Esophagus squamous epithelium (tissue), 5 donors: ENCODE measurements around the gene DLGAP4. TPM values are rescaled to one million over a fixed set of nuclear protein-coding genes. Genes with fewer than 3 reads are reported as not detected.
"Not testable (repeated sequence)": the region's sequence is repeated elsewhere in the genome, so short reads cannot be mapped to it uniquely, and the experiment has no call there.

Experiments
- DNase-seq: peaks from one replicate; lab custom pipeline; 2025; lab: John Stamatoyannopoulos, UW
- H3K27ac ChIP-seq, 4 donors: fragments of 200-600 bp; sonication (generic); one replicate each; pipeline ENCODE4 v1.5.1; 2016 to 2019; ENCODE audit warnings: mild to moderate bottlenecking in 1 of 4
- H3K27me3 ChIP-seq, 4 donors: fragments of 200-600 bp; sonication (generic); 1 replicate in 3 of 4; 2 replicates in 1 of 4; pipeline versions ENCODE4 v1.5.1 to v1.6.0; 2017 to 2021; ENCODE audit warnings: antibody characterized with exemption in 1 of 4
- H3K36me3 ChIP-seq, 3 donors: fragments of 200-600 bp; sonication (generic); one replicate each; pipeline ENCODE4 v1.5.1; 2016 to 2019
- H3K4me1 ChIP-seq, 3 donors: fragments of 200-600 bp; sonication (generic); one replicate each; pipeline ENCODE4 v1.5.1; 2017 to 2019
- H3K4me3 ChIP-seq, 4 donors: fragments of 200-600 bp; sonication (generic); 1 replicate in 3 of 4; 2 replicates in 1 of 4; pipeline ENCODE4 v1.5.1; 2016 to 2019; ENCODE audit warnings: mild to moderate bottlenecking in 2 of 4, moderate library complexity in 1 of 4
- H3K9me3 ChIP-seq, 3 donors: fragments of 200-600 bp; sonication (generic); one replicate each; pipeline ENCODE4 v1.5.1; 2016 to 2019
- POLR2A ChIP-seq, 4 donors: fragments of 450-650 bp; IDR thresholded peaks; one replicate each; pipeline ENCODE4 v1.6.1; 2017; ENCODE audit warnings: antibody characterized with exemption in 4 of 4, mild to moderate bottlenecking in 4 of 4, moderate library complexity in 3 of 4
- WGBS, 2 donors: methylation state at CpG; one replicate each; pipeline ENCODE4 v1.1.5; 2018; 5-methylcytosine and 5-hydroxymethylcytosine counted together
- intact Hi-C: fragments of 100-400 bp; cut with DNase I; formaldehyde crosslinking; loops from one replicate; pipeline ENCODE4 v1.15.0; 2022
- total RNA-seq, 4 donors: library from RNA; depleted of rRNA; stranded (reverse); fragments of >200 nt; gene quantifications; one replicate each; pipeline ENCODE4 v1.1.0, GENCODE V29; 2016
- TF ChIP-seq, protein P1 (sequence below), 6 experiments: fragments of 450-650 bp in 4 of 6; fragments of 200-600 bp in 2 of 6; sonication (generic) in 2 of 6; IDR thresholded peaks; one replicate each; pipeline ENCODE4 v1.5.1; 2016 to 2019; ENCODE audit warnings: antibody characterized with exemption in 6 of 6, mild to moderate bottlenecking in 4 of 6, moderate library complexity in 4 of 6
- donor health status: DM: yes; HTN: yes; CAD: no.

Gene DLGAP4
- total RNA-seq, 4 donors from 2014 or later, result 9.4 to 40.4 (median 16.4) TPM

GRCh38 chr20:36550790-36551299 lies 244.7 kb downstream of the DLGAP4 start:
- H3K27ac ChIP-seq, result peak overlapping the region; percentile 26 to 75 (median 51)
- WGBS, 2 donors, result 19 to 27% methylated on average over 2 to 9 of the region's 15 CpGs

DNA sequence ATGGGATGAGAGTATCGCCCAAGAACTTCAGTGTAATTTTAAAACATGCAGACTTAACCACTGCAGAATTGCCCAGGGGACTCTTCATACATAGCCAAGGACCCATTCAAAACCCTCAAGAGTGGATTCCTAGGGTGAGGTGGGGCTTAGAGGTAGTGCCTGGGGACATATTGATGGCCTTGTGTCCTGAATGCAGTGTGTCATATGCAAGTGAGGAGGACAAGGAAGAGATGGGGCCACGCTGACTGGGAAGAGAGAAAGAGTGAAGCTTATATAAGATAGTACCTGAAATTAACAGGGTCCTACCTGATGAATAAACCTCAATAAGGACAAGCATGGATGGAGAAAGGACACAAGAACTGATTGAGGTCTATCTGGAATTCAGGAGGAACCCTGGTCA lies 249.1 kb downstream of the DLGAP4 start:
- H3K4me3 ChIP-seq, result no peak overlapping the region
- H3K9me3 ChIP-seq, result no peaks in the 10 kb centered on the region
- WGBS, 2 donors, result 87 to 92% methylated on average over 2 of the region's 2 CpGs
- H3K4me1 ChIP-seq, result peaks cover 0 to 24% (median 16%) of the 10 kb centered on the region in 3 donors
- intact Hi-C loops, result loop anchor here (5.0 kb wide), 1 partner anchor 47 kb away; no protein-coding TSS in a partner anchor
- H3K27me3 ChIP-seq, result no peaks in the 10 kb centered on the region
- H3K36me3 ChIP-seq, result no peaks in the 10 kb centered on the region
- no peak for DNase-seq
- TF ChIP-seq POLR2A (IDR thresholded peaks at IDR 0.05), result no peak
- TF ChIP-seq, protein P1, sequence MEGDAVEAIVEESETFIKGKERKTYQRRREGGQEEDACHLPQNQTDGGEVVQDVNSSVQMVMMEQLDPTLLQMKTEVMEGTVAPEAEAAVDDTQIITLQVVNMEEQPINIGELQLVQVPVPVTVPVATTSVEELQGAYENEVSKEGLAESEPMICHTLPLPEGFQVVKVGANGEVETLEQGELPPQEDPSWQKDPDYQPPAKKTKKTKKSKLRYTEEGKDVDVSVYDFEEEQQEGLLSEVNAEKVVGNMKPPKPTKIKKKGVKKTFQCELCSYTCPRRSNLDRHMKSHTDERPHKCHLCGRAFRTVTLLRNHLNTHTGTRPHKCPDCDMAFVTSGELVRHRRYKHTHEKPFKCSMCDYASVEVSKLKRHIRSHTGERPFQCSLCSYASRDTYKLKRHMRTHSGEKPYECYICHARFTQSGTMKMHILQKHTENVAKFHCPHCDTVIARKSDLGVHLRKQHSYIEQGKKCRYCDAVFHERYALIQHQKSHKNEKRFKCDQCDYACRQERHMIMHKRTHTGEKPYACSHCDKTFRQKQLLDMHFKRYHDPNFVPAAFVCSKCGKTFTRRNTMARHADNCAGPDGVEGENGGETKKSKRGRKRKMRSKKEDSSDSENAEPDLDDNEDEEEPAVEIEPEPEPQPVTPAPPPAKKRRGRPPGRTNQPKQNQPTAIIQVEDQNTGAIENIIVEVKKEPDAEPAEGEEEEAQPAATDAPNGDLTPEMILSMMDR (IDR thresholded peaks at IDR 0.05), result no peak
- H3K27ac ChIP-seq, result no peak overlapping the region

More at GRCh38 chr20:36550790-36551299, 244.7 kb downstream of the DLGAP4 start:
- Histone ChIP-seq H3K4me1 (peaks cover 0 to 44% (median 16%) of the 10 kb centered on the region in 3 donors), H3K9me3 (no peaks in the 10 kb centered on the region), H3K4me3 (no peak overlapping the region), H3K36me3 (peaks cover 0 to 32% (median 0%) of the 10 kb centered on the region in 3 donors), H3K27me3 (no peaks in the 10 kb centered on the region)
- no peak for TF ChIP-seq POLR2A (IDR thresholded peaks at IDR 0.05)
- TF ChIP-seq, protein P1 (IDR thresholded peaks at IDR 0.05), result no peak
- intact Hi-C loops, result no loop called here
- no peak for DNase-seq

DNA sequence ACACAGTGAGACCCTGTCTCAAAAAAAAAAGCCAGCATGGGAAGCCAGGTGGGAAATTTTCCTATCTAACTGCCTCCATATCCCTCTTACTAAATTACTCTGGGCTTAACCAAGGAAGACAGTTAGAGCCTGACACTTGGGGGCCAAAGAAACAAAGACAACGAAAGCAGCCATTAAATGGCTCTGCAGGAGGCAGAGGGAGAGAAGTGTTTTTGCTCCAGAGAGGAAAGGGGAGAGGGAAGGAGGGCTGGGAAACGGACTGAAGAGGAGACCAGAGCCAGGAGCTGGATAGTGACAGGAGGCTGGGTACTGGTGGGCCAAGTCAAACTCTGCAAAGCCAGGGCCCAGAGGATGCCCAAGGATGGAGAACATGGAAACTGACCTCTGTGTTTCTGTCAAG lies 256.6 kb downstream of the DLGAP4 start:
- no peaks in the 10 kb centered on the region for H3K4me1 ChIP-seq
- H3K36me3 ChIP-seq, result no peaks in the 10 kb centered on the region
- H3K27me3 ChIP-seq, result peaks cover 0 to 6% (median 0%) of the 10 kb centered on the region in 4 donors
- 78 to 81% methylated on average over 2 of the region's 2 CpGs for WGBS, 2 donors
- no peak overlapping the region for H3K4me3 ChIP-seq
- intact Hi-C loops, result no loop called here
- no peak overlapping the region for H3K27ac ChIP-seq
- peaks cover 0 to 12% (median 4%) of the 10 kb centered on the region in 3 donors for H3K9me3 ChIP-seq
- DNase-seq, result no peak
- no peak for TF ChIP-seq POLR2A (IDR thresholded peaks at IDR 0.05)
- TF ChIP-seq, protein P1 (IDR thresholded peaks at IDR 0.05), result no peak

GRCh38 chr20:36563374-36563773 lies 257.2 kb downstream of the DLGAP4 start:
- H3K36me3 ChIP-seq, result no peaks in the 10 kb centered on the region
- TF ChIP-seq POLR2A (IDR thresholded peaks at IDR 0.05), result no peak
- TF ChIP-seq, protein P1 (IDR thresholded peaks at IDR 0.05), result no peak
- intact Hi-C loops, result no loop called here
- peaks cover 0 to 6% (median 0%) of the 10 kb centered on the region in 4 donors for H3K27me3 ChIP-seq
- no peak overlapping the region for H3K27ac ChIP-seq
- peaks cover 0 to 12% (median 4%) of the 10 kb centered on the region in 3 donors for H3K9me3 ChIP-seq
- no peak for DNase-seq
- WGBS, 2 donors, result 70% methylated on average over 1 of the region's 1 CpG; no CpG with 5 or more reads in 1 of the 2 donors
- no peak overlapping the region for H3K4me3 ChIP-seq
- no peaks in the 10 kb centered on the region for H3K4me1 ChIP-seq

DNA sequence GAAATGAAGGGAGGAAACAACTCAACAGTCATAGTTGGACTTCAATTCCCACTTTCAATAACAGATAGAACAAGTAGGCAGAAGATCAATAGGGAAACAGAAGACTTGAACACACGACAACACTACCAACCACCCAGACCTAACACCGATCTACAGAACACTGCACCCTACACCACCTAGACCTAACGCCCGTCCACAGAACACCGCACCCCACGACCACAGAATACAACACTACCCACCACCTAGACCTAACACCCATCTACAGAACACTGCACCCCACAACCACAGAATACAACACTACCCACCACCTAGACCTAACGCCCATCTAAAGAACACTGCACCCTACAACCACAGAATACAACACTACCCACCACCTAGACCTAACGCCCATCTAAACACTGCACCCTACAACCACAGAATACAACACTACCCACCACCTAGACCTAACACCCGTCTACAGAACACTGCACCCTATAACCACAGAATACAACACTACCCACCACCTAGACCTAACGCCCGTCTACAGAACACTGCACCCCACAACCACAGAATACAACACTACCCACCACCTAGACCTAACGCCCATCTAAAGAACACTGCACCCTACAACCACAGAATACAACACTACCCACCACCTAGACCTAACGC lies 258.1 kb downstream of the DLGAP4 start:
- intact Hi-C loops, H3K27me3 ChIP-seq, DNase-seq, H3K4me1 ChIP-seq, H3K4me3 ChIP-seq, H3K27ac ChIP-seq, H3K36me3 ChIP-seq: not testable (repeated sequence)
- WGBS, 2 donors, result 80 to 91% methylated on average over 7 to 13 of the region's 13 CpGs
- peaks cover 0 to 12% (median 4%) of the 10 kb centered on the region in 3 donors for H3K9me3 ChIP-seq

- peaks cover 0 to 12% (median 4%) of the 10 kb centered on the region in 3 donors for H3K9me3 ChIP-seq
- WGBS, 2 donors, result 79 to 85% methylated on average over 6 of the region's 6 CpGs
- H3K4me3 ChIP-seq, H3K4me1 ChIP-seq, H3K36me3 ChIP-seq, H3K27me3 ChIP-seq, DNase-seq, H3K27ac ChIP-seq, intact Hi-C loops: not testable (repeated sequence)
These were observed 258.6 kb downstream of the DLGAP4 start for GRCh38 chr20:36564726-36565121.
